Sigmoid colon (tissue), 7 donors: ENCODE measurements around the gene RPP30. TPM values are rescaled to one million over a fixed set of nuclear protein-coding genes. Genes with fewer than 3 reads are reported as not detected.

Source experiments
- DNase-seq: peaks from one replicate; pipeline ENCODE4 v3.0.0-alpha.2; 2019
- H3K27ac ChIP-seq, 4 donors: fragments of 200-600 bp; sonication (generic); one replicate each; pipeline ENCODE4 v1.5.1; 2016 to 2019; ENCODE audit warnings: mild to moderate bottlenecking in 1 of 4
- H3K27me3 ChIP-seq, 3 donors: fragments of 200-600 bp; sonication (generic); one replicate each; pipeline ENCODE4 v1.5.1; 2019; ENCODE audit warnings: mild to moderate bottlenecking in 1 of 3
- H3K36me3 ChIP-seq, 4 donors: fragments of 200-600 bp; sonication (generic); one replicate each; pipeline ENCODE4 v1.5.1; 2016 to 2019
- H3K4me1 ChIP-seq, 4 donors: fragments of 200-600 bp; sonication (generic); one replicate each; pipeline ENCODE4 v1.5.1; 2017 to 2019
- H3K4me3 ChIP-seq, 4 donors: fragments of 200-600 bp; sonication (generic); one replicate each; pipeline ENCODE4 v1.5.1; 2017 to 2019; ENCODE audit warnings: mild to moderate bottlenecking in 2 of 4, moderate library complexity in 1 of 4
- H3K9me3 ChIP-seq, 4 donors: fragments of 200-600 bp in 3 of 4; sonication (generic) in 3 of 4; one replicate each; pipeline versions ENCODE4 v1.5.1 to v1.6.1; 2013 to 2019
- CTCF ChIP-seq, 4 experiments: fragments of 450-650 bp in 3 of 4; fragments of 200-600 bp in 1 of 4; IDR thresholded peaks; one replicate each; pipeline ENCODE4 v1.5.1; 2016 to 2019; ENCODE audit warnings: antibody characterized with exemption in 4 of 4, mild to moderate bottlenecking in 3 of 4, moderate library complexity in 2 of 4
- EP300 ChIP-seq, 4 donors: sonication (generic); formaldehyde crosslinking; IDR thresholded peaks; one replicate each; pipeline ENCODE4 v1.6.1; 2017; ENCODE audit warnings: antibody characterized with exemption in 4 of 4
- POLR2A ChIP-seq, 2 donors: fragments of 450-650 bp; IDR thresholded peaks; one replicate each; pipeline ENCODE4 v1.6.1; 2016; ENCODE audit warnings: antibody characterized with exemption in 2 of 2, mild to moderate bottlenecking in 2 of 2, moderate library complexity in 2 of 2
- POLR2AphosphoS5 ChIP-seq, 4 donors: sonication (generic); formaldehyde crosslinking; IDR thresholded peaks; one replicate each; pipeline ENCODE4 v1.6.1; 2017; ENCODE audit warnings: antibody characterized with exemption in 4 of 4
- WGBS, 2 donors: extraction: QIAGEN DNeasy Blood & Tissue Kit; methylation state at CpG; one replicate each; pipeline ENCODE4 v1.1.7; 2013; 5-methylcytosine and 5-hydroxymethylcytosine counted together
- intact Hi-C: fragments of 100-400 bp; cut with DNase I; formaldehyde crosslinking; loops from one replicate; pipeline ENCODE4 v1.15.1; 2023
- polyA plus RNA-seq, 3 donors: library from polyadenylated mRNA; stranded (reverse); fragments of 200-250 nt; gene quantifications; one replicate each; pipeline ENCODE4 v1.2.3, GENCODE V29; 2013
- total RNA-seq, 4 donors: library from RNA; depleted of rRNA; stranded (reverse); fragments of >200 nt; gene quantifications; one replicate each; pipeline ENCODE4 v1.1.0, GENCODE V29; 2016
- donor health status: healthy with polysubstance abuse.
- donor health status: Bipolar disorder and iron deficiency.
- donor health status: healthy.

RPP30 gene
- total and polyA plus RNA-seq, 7 donors = 14.7 to 41.3 (median 29.6) TPM

GRCh38 chr10:90925079-90926029 lies 53.6 kb downstream of the RPP30 start:
- Histone ChIP-seq H3K36me3 (no peaks in the 10 kb centered on the region), H3K27ac (no peak overlapping the region), H3K9me3 (no peaks in the 10 kb centered on the region), H3K27me3 (no peaks in the 10 kb centered on the region), H3K4me1 (peaks cover 0 to 12% (median 7%) of the 10 kb centered on the region in 4 donors), H3K4me3 (no peak overlapping the region)
- intact Hi-C loops = no loop called here
- TF ChIP-seq POLR2A (IDR thresholded peaks at IDR 0.05) = no peak
- TF ChIP-seq POLR2AphosphoS5 (IDR thresholded peaks at IDR 0.05) = no peak
- no peak for TF ChIP-seq CTCF (IDR thresholded peaks at IDR 0.05)
- no peak for TF ChIP-seq EP300 (IDR thresholded peaks at IDR 0.05)
- no peak for DNase-seq
- WGBS, 2 donors = 87% methylated on average over 5 of the region's 5 CpGs

GRCh38 chr10:90927293-90927692 lies 55.5 kb downstream of the RPP30 start:
- DNase-seq = no peak
- Histone ChIP-seq H3K27ac (no peak overlapping the region), H3K27me3 (no peaks in the 10 kb centered on the region), H3K4me3 (no peak overlapping the region), H3K4me1 (peaks cover 0 to 22% (median 15%) of the 10 kb centered on the region in 4 donors), H3K36me3 (no peaks in the 10 kb centered on the region), H3K9me3 (no peaks in the 10 kb centered on the region)
- TF ChIP-seq POLR2A (IDR thresholded peaks at IDR 0.05) = no peak
- no peak for TF ChIP-seq EP300 (IDR thresholded peaks at IDR 0.05)
- no peak for TF ChIP-seq POLR2AphosphoS5 (IDR thresholded peaks at IDR 0.05)
- TF ChIP-seq CTCF (IDR thresholded peaks at IDR 0.05) = no peak
- intact Hi-C loops = no loop called here
- WGBS, 2 donors = 79 to 88% methylated on average over 2 of the region's 2 CpGs

GRCh38 chr10:90929179-90929578 lies 57.4 kb downstream of the RPP30 start:
- H3K4me3 ChIP-seq = no peak overlapping the region
- peaks cover 0 to 22% (median 15%) of the 10 kb centered on the region in 4 donors for H3K4me1 ChIP-seq
- no peak for TF ChIP-seq CTCF (IDR thresholded peaks at IDR 0.05)
- TF ChIP-seq POLR2A (IDR thresholded peaks at IDR 0.05) = no peak
- TF ChIP-seq POLR2AphosphoS5 (IDR thresholded peaks at IDR 0.05) = no peak
- no peak for TF ChIP-seq EP300 (IDR thresholded peaks at IDR 0.05)
- H3K36me3 ChIP-seq = no peaks in the 10 kb centered on the region
- intact Hi-C loops = no loop called here
- no peak overlapping the region for H3K27ac ChIP-seq
- no peaks in the 10 kb centered on the region for H3K27me3 ChIP-seq
- DNase-seq = no peak
- WGBS, 2 donors = 75 to 76% methylated on average over 5 of the region's 5 CpGs
- H3K9me3 ChIP-seq = no peaks in the 10 kb centered on the region

- Histone ChIP-seq H3K4me1 (peaks cover 0 to 23% (median 15%) of the 10 kb centered on the region in 4 donors), H3K9me3 (no peaks in the 10 kb centered on the region), H3K27me3 (no peaks in the 10 kb centered on the region), H3K27ac (peak overlapping the region; percentile 38 to 73 (median 48)), H3K4me3 (no peak overlapping the region), H3K36me3 (no peaks in the 10 kb centered on the region)
- 49 to 51% methylated on average over 5 of the region's 5 CpGs for WGBS, 2 donors
- DNase-seq = no peak
- intact Hi-C loops = no loop called here
- TF ChIP-seq CTCF (IDR thresholded peaks at IDR 0.05) (no peak), POLR2AphosphoS5 (IDR thresholded peaks at IDR 0.05) (no peak), POLR2A (IDR thresholded peaks at IDR 0.05) (no peak), EP300 (IDR thresholded peaks at IDR 0.05) (no peak)
Observed at GRCh38 chr10:90930070-90930837, 58.5 kb downstream of the RPP30 start.
